GM21786 (cell line): ENCODE measurements around the gene DNAI2.

Experiments used
- ATAC-seq: cut with Tn5 transposase; IDR thresholded peaks from one replicate; pipeline ENCODE4 v1.9.1; 2021; ENCODE audit not compliant: unreplicated experiment

The DNAI2 gene

DNA sequence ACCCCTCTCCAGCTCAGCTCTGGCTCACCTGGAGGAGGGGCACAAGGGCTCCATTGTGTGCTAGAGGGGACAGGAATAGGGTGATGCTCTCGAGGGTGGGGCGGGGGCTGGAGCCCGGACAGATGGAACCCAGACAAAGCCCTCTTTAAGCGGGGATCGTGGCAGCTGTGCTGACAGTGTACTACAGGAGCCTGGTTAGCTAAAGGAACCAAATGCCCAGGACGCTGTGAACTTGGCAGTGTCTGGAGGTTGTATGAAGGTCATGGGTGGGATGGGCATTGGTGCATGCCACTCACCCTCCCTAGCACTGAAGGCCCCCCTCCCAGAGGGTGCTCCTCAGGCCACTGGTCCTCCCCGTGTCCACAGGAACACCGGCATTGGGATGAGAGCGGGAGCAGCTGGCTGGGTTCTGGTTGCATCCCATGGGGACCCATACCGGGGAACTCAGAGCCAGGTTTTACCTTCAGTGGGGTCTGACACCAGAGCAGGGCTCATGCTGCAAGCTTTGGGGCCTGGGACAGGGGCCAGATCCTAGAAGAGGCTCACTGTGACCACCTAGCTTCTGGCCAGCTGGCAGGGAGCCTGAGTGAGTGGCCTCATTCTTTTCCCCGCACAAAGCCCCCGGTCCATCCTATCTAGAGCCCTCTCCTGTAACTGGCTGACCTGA, 63.9 kb downstream of the DNAI2 start:
- ATAC-seq: no peak

DNA sequence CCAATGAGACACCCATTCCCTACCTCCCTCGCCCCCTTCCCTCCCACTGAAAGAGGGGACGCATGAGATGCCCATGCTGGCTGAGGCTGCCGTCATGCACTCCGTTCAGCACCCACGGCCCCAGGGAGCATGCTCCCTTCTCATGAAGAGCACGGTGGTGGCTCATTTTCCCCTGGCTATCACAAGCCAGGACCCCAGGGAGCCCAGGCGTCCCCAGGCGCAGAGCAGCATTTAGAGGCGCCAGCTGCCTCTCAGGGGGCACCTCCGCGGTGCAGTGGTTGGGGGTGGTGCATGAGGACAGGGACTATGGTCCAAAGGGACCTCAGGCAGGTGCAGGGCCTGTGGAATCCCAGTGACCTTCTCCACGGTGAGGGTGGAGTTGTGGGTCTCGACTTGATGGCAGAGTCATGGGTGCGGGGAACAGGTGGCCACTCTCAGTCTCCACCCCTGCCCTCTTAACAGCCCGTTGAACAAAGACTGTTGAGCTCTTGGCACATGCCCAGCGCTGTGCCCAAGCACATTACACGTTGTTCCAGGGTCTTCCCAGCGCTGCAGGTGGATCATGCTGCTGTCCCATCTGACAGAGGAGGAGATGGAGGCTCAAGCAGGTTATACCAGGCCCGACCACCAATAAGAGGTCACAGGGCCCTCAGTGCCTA, 65.6 kb downstream of the DNAI2 start:
- no peak for ATAC-seq

DNA sequence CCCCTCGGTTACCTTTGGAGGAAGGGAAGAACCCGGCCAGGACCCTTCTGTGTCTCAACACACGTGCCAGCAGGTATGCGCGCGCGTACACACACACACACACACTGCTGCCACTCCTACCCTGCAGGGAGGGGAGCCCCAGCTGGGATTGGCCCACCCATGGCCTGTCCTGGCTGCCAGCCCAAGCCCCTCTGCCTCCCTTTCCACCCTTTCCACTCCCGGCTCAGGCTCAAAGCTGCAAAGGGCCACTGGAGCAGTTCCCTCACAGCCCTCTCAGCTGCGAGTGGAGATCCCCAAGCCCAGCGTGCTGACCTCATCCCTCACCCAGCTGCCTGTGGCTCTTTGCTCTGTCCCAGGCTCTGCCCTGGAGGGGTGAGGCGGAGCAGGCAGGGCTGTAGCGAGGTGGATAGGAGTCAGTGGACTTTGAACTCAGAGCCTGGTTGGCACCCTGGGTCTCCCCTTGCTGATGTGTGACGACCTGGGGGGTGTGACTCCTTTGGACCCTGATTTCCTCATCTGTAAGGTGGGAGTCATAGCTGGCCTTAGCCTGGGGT, 66.5 kb downstream of the DNAI2 start:
- ATAC-seq: no peak

DNA sequence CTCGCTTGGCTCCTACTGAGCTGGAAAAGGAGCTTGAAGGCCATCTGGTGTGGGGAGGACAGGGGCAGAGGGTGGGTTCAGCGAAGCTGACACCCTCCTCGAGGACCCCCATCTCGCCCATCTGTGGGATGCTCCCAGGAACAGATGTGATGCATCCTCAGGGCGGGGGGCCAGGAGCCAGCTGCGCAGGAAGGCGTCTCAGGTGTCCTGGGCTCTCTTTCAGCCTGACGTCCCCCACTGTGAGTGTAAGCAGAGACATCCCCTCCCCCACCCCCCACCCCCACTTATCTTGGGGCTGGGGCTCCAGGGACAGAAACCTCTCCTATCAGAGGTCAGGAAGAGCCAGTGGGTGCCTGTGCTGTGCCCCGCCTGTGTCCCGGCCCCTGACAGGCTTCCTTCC, 68.2 kb downstream of the DNAI2 start:
- ATAC-seq: no peak

DNA sequence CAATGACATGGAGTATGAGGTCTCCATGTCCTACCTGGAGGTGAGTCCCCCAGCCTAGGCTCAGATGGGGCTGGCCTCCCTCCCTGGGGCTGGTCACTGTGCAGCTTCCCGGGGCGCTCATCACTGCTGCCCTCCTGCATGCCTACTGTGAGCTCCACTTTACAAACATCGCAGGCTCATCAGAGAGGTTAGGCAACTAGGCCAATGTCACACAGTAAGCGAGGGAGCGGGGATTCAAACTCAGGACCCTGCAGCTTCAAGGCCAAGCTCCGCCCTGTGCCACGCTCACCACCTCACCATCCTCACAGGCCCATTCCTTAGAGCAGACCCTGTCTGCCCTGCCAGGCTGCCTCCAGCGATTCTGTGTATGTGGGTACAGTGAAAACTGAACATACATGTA, 69.1 kb downstream of the DNAI2 start:
- ATAC-seq: no peak

DNA sequence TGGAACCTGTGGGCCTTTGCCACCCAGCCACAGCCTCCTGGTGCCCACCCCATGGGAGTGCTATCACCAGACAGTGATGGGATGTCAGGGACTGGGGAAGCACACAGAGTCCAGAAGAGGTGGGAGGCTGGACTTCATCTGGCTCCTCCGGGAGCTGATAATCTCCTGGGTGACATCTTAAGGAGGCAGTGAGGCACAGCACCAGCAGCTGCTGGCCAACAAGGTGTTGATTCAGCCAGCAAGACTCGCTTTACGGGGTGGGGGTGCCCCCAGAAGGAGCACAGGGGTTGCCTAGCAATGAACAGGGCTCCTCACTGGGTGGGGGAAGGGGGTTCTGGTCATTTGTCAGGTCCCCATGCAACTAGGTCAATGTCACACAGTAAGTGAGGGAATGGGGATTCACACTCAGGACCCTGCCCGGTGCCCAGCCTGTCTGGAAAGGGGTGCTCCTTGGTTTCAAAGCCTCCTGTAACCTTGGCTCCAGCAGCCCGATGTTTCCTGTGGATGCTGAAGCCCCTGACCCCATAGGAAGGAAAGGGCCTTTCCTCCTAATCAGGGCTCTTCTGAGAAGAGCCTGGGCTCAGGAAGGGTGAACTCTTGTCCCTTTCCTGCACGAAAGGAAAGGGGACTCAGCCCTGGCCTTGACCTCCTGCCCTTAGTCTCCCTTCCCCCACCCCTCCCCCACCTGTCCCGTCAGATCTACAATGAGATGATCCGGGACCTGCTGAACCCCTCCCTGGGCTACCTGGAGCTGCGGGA, 69.7 kb downstream of the DNAI2 start:
- ATAC-seq: no peak

DNA sequence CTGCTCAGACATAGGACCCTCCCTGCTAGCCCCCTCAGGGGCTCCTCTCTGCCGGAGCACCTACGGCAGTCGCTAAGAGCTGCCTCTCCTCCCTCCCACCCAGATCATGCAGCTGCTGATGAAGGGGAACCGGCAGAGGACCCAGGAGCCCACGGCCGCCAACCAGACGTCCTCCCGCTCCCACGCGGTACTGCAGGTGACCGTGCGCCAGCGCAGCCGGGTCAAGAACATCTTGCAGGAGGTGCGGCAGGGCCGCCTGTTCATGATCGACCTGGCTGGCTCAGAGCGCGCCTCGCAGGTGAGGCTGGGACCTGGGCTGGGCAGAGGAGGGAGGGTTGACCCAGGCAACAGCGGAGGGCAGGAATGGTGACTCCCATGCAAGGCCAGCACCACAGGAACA, 70.6 kb downstream of the DNAI2 start:
- ATAC-seq: no peak

DNA sequence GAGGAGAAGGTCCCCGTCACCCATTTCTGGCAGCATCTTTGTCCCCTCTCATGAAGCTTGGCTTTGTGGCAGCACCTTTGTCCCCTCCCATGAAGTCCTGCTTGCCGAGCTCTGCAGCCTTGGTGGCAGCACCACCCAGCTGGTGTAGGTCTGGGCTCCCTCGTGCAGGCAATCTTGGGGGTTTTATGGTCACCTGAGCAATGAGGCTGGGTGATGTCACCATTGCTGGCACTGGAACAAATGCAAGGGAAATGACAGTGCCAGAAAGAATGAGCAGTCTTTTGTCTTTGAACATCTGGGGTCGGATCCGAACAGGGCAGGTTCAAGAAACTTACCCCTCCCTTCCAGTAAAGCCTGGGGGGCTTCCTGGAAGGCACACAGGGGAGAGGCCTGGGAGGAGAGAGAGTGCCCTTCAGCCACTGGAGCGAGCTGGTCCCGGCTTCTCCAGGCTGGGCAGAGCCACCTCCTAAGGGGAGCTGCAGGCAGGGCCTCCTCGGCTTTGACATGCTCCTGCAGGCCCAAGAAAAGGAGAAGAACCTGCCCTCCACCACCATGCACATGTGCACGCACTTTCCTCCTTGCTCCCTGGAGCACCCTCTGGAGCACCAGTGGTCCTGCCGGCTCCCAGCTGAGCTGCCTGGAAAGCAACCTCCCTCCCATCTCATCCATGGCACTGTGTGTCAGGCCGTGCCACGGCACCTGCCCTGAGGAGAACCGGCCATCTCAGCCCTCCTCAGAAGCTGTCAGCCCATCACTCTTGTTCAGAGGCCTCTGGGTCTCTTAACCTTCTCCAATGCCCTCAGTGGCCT, 71.6 kb downstream of the DNAI2 start:
- ATAC-seq: no peak

DNA sequence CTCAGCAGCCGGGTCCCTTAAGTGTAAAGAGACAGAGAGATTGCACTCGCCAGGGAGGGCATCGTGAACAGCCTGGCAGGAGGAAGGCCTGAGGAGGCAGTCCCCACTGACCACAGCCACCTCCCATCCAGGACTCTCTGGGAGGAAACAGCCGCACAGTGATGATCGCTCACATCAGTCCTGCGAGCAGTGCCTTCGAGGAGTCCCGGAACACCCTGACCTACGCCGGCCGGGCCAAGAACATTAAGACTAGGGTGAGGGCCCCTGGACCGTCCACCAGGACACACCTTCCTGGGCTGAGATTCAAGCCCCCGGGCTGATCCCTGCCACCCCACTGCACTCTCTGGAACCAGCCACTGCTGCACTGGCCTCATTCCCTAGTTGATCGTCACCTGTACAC, 73.6 kb downstream of the DNAI2 start:
- ATAC-seq: no peak

DNA sequence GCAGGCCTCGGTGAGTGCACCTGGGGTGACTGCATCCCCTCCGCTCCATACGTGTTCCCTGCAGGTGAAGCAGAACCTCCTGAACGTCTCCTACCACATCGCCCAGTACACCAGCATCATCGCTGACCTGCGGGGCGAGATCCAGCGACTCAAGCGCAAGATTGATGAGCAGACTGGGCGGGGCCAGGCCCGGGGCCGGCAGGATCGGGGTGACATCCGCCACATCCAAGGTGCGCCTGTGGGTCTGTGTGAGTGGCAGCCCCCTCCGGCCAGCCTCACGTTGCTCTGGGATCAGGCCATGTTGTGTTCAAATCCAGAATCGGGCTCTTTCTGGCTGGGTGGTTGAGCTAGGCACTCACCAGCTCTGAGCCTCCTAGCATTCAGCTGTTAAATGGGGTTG, 75.1 kb downstream of the DNAI2 start:
- no peak for ATAC-seq

DNA sequence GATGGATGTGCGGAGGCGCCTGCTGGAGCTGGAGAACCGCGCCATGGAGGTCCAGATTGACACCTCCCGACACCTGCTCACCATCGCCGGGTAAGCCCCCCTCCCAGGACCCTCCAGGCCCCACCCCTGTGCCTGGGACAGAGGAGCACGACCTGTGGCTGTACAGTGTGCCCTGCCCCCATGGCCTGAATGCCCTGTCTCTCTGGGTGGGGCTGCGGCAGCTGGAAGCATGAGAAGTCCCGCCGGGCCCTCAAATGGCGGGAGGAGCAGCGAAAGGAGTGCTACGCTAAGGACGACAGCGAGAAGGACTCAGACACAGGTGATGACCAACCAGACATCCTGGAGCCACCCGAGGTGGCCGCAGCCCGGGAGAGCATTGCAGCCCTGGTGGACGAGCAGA, 76.5 kb downstream of the DNAI2 start:
- no peak for ATAC-seq

DNA sequence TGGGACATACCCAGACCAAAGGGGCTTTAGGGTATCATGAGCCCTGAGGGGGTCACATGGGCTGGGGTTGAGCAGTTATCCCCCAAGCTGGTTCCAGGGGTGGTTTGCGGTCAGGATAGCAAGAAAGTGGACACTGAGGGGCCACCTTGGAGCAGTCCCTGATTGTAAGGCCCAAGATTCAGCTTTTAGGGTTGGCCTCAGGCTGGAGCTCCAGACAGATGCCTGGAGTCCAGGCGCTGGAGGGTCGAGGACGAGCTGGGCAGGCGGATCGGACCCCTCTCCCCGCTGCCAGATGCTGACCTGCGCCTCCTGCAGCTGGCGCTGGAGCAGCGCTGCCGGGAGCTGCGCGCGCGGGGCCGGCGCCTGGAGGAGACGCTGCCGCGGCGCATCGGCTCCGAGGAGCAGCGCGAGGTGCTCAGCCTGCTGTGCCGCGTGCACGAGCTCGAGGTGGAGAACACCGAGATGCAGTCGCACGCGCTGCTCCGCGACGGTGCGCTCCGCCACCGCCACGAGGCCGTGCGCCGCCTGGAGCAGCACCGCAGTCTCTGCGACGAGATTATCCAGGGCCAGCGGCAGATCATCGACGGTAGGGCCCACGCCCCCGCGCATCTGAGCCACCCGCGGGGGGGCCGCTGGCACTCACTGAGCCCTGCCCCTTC, 77.6 kb downstream of the DNAI2 start:
- ATAC-seq: no peak

DNA sequence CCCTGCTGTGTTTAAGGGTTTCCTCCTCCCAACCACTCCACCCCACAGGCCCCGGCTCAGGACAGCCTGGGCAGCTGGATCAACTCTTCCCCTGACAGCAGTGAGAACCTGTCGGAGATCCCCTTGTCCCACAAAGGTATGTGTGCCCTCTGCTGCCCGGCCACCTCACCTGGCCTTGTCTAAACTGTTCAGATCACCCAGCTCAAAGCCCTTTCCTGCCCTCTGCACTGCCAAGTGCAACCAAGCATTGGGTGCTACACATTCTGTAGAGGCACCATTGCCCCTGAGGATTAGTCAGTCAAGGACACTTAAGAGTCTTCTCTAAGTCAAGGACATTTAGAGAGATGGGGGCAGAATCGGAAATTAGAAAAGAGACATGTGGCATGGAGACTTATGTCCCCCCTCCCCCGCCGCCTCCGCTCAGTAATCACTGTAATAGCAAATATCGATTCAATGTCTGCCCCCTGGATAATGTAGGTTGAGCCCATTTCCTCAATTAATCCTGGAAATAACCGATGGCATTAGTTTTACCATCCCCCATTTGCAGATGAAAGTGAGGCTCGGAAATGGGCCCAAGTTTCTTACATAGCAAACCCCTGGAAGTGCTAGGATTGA, 79.5 kb downstream of the DNAI2 start:
- ATAC-seq: no peak

DNA sequence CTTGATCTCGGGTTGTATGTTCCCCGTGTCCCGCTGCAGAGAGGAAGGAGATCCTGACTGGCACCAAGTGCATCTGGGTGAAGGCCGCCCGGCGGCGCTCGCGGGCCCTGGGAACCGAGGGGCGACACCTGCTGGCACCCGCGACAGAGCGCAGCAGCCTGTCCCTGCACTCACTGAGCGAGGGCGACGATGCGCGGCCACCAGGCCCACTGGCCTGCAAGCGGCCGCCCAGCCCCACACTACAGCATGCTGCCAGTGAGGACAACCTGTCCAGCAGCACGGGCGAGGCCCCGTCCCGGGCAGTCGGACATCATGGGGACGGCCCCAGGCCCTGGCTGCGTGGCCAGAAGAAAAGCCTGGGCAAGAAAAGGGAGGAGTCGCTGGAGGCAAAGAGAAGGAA, 80.1 kb downstream of the DNAI2 start:
- ATAC-seq: no peak

DNA sequence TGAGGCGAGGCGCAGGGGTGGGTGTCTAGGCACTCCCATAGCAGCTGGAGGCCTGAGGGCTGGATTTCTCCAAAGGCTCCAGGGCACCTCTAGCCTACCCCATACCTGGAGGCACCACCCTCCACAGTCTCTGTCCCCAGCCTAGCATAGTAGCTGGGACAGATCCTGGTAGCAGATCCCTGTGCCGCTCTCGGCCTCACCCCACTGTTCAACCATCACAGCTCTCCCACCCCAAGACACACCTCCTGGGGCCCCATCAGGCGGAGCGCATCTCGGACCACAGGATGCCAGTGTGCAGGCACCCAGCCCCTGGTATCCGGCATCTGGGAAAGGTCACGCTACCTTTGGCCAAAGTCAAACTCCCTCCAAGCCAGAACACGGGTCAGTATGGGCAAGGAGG, 80.5 kb downstream of the DNAI2 start:
- ATAC-seq: no peak

DNA sequence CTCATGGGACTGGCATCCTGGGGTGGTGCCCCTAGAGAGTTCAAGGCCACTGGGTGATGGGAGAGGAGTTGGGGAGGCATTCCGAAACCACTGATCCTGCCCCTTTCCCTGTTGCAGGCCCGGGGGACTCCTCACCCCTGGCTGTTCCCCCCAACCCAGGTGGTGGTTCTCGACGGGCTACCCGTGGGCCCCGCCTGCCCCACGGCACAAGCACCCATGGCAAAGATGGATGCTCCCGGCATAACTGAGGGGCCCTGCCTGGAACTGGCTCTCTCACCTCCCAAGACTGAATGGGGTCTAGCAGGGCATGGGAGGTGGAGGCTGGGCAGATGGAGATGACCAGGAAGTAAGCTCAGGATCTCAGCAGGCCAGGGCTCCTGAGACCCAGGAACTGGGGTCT, 81.0 kb downstream of the DNAI2 start:
- ATAC-seq: no peak

DNA sequence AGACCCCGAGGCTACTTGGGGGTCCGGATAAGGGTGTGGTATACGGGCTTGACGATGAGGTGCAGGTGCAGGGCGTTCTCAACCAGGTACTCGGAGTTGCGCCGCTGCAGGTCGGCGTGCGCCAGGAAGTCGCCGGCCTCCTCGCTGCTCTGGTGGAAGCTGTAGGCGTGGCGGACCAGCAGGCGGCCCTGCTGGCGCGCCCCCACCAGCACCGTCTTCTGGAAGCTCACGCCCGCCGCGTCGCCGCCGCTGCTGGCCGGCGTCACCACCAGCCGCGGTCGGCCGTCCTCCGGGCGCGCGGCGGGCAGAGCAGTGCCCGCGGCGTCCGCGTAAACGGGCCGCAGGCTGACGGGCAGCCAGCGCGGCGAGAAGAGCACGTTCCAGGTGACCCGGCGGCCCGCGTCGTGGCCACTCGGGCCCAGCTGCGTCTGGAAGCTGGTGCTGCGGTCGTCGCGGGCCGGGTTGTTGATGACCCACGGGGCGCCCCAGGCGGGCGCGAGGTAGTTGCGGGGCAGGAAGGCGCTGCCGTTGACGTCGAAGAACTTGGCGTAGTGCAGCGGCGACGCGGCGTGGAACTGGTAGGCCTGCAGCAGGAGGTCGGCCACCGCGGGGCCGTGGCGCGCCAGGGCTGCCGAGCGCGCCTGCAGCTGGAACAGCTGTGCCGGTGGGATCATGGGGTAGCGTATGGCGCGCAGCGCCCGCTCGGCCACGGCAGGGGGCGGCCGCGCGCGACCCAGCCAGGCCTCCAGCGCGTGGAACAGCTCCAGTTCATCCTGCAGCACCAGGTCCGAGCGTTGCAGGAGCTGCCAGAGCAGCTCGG, 82.8 kb downstream of the DNAI2 start:
- no peak for ATAC-seq

DNA sequence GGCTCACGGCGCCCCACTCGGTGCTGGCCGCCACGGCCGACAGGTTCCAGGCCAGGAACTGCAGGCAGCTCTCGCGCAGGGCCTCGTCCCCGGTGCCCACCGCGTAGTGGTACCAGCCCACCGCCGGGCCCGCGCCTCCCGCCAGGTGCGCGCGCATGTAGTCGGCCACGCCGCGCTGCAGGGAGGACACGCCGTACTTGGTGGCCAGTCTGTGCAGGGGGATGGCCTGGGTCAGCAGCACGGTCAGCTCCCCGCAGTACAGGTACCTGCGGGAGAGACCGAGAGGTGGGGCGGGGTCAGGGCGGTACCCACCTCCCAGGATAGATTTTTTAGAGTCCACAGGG, 83.4 kb downstream of the DNAI2 start:
- ATAC-seq: no peak

DNA sequence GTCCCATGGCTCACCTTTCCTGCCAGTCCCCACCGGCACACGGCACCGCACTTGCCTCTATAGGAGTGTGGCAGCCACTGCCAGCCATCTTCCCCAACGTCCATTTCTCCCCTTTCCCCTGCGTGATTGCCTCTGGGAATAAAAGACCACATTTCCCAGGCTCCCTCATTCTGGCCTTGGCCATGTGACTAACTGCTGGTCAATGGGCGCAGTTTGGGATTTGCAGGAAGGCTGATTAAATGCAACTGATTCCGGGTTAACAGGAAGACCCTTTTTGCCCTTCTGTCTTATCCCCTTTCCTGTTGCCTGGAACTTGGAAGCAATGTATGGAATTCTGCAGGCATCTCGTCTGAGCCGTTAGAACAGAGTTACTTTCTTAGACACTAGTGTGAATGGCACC, 84.7 kb downstream of the DNAI2 start:
- no peak for ATAC-seq

DNA sequence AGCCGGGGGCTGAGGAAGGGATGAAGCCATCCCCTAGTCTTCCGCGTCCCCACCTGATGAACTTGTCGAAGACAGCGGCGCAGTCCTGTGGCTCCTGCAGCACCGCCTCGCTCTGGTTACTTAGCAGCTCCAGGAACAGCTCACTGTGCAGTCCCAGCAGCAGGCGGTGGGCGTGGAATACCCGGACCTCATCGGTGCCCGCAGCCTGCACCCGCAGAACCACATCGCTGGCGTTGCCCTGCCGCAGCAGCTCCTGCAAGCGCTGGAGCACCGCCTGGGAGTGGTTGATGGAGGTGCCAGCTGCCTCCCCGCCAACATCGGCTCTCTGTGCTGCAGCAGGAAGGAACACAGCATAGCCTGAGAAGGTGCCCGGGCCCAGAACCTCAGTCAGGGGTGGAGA, 85.9 kb downstream of the DNAI2 start:
- no peak for ATAC-seq
